Endodermal cell (in vitro differentiated cells): Measurements from ENCODE around the gene AMPD1. TPM values are rescaled to one million over a fixed set of nuclear protein-coding genes. Genes with fewer than 3 reads are reported as not detected.

Experiments used
- DNase-seq: peaks from one replicate; pipeline ENCODE4 v3.0.0-alpha.2; 2017
- H3K27ac ChIP-seq: 2 replicates; pipeline ENCODE4 v1.5.1; 2013; ENCODE audit warnings: mild to moderate bottlenecking, low read depth, low read length, moderate library complexity
- H3K27me3 ChIP-seq: 2 replicates; pipeline ENCODE4 v1.6.1; 2013; ENCODE audit warnings: mild to moderate bottlenecking, low read length, moderate library complexity; ENCODE audit not compliant: insufficient read depth, control insufficient read depth, poor library complexity, severe bottlenecking
- H3K36me3 ChIP-seq: 2 replicates; pipeline ENCODE4 v1.7.0; 2013; ENCODE audit warnings: mild to moderate bottlenecking, low read length, moderate library complexity; ENCODE audit not compliant: control insufficient read depth, insufficient read depth
- H3K4me1 ChIP-seq: one replicate; pipeline ENCODE4 v1.7.0; 2013; ENCODE audit warnings: low read length; ENCODE audit not compliant: control insufficient read depth, insufficient read depth
- H3K4me3 ChIP-seq: 2 replicates; pipeline ENCODE4 v1.5.1; 2013; ENCODE audit warnings: mild to moderate bottlenecking, low read length, moderate library complexity
- H3K9ac ChIP-seq: 2 replicates; pipeline ENCODE4 v1.6.1; 2013; ENCODE audit warnings: mild to moderate bottlenecking, low read length, moderate library complexity; ENCODE audit not compliant: poor library complexity, severe bottlenecking; ENCODE audit errors: extremely low read depth
- H3K9me3 ChIP-seq: 2 replicates; pipeline ENCODE4 v1.6.1; 2013; ENCODE audit warnings: mild to moderate bottlenecking, low read length, moderate library complexity; ENCODE audit not compliant: control insufficient read depth
- H3K27ac Mint-ChIP-seq: 2 replicates; pipeline ENCODE4 v1.8.0; 2020; ENCODE audit warnings: mixed read lengths
- H3K27me3 Mint-ChIP-seq: 2 replicates; pipeline ENCODE4 v1.8.0; 2021; ENCODE audit warnings: mild to moderate bottlenecking, mixed read lengths; ENCODE audit not compliant: insufficient read depth
- H3K36me3 Mint-ChIP-seq: 2 replicates; pipeline ENCODE4 v1.8.0; 2020; ENCODE audit warnings: low read depth, mixed read lengths
- H3K4me1 Mint-ChIP-seq: 2 replicates; pipeline ENCODE4 v1.8.0; 2020; ENCODE audit warnings: mixed read lengths
- H3K4me3 Mint-ChIP-seq: 2 replicates; pipeline ENCODE4 v1.8.0; 2020; ENCODE audit warnings: mild to moderate bottlenecking, moderate library complexity, mixed read lengths
- H3K9me3 Mint-ChIP-seq: 2 replicates; pipeline ENCODE4 v1.8.0; 2020; ENCODE audit warnings: mild to moderate bottlenecking, mixed read lengths
- CTCF ChIP-seq: fragments of 200-600 bp; sonication (generic); conservative IDR thresholded peaks from 2 replicates; pipeline ENCODE4 v1.5.0; 2021; ENCODE audit warnings: antibody characterized with exemption, mild to moderate bottlenecking
- WGBS, 2 experiments: methylation state at CpG; one replicate each; pipeline versions ENCODE4 v1.1.5 to v1.1.7; 2013; ENCODE audit warnings: missing lambda C conversion rate in 2 of 2, mixed read lengths in 1 of 2; ENCODE audit not compliant: insufficient coverage in 1 of 2, insufficient read length in 1 of 2; 5-methylcytosine and 5-hydroxymethylcytosine counted together
- total RNA-seq, 2 donors: library from RNA; stranded (reverse); fragmentation: NEBNext Ultra II Directional in 1 of 2; extraction: Animal tissue kit (Norgen Biotek cat#: 25700) in 1 of 2; gene quantifications; 2 replicates in 1 of 2; 3 replicates in 1 of 2; pipeline ENCODE4 v1.2.1, GENCODE V29; 2021

The AMPD1 gene
- total RNA-seq, 2 donors from 2014 or later: not detected

GRCh38 chr1:114623364-114623763 is 72.0 kb downstream of the AMPD1 start:
- peaks cover 17% of the 10 kb centered on the region for H3K36me3 ChIP-seq
- no peak for DNase-seq
- no peak overlapping the region for H3K27ac Mint-ChIP-seq
- no peaks in the 10 kb centered on the region for H3K9me3 ChIP-seq
- H3K4me3 ChIP-seq: no peak overlapping the region
- no peaks in the 10 kb centered on the region for H3K9me3 Mint-ChIP-seq
- no peaks in the 10 kb centered on the region for H3K27me3 ChIP-seq
- no peak overlapping the region for H3K27ac ChIP-seq
- no peak overlapping the region for H3K9ac ChIP-seq
- no peaks in the 10 kb centered on the region for H3K27me3 Mint-ChIP-seq
- 100% methylated on average over 4 of the region's 5 CpGs; no CpG with 5 or more reads in 1 of the 2 experiments for WGBS, 2 experiments
- peaks cover 2% of the 10 kb centered on the region for H3K4me1 Mint-ChIP-seq
- no peak overlapping the region for H3K4me3 Mint-ChIP-seq
- no peaks in the 10 kb centered on the region for H3K4me1 ChIP-seq
- no peak for TF ChIP-seq CTCF
- H3K36me3 Mint-ChIP-seq: peaks cover 22% of the 10 kb centered on the region

Other genes starting within 250 kb of the AMPD1 start
- 10 to 100 TPM; 47.2 to 50.6 TPM for gene TRIM33, start 184.3 kb downstream of the AMPD1 start, total RNA-seq
- gene BCAS2, start 113.9 kb downstream of the AMPD1 start, total RNA-seq: 10 to 100 TPM; 56.8 to 56.9 TPM
- 10 to 100 TPM; 25.6 to 40.3 TPM for gene DENND2C, start 25.5 kb downstream of the AMPD1 start, total RNA-seq
- 10 to 100 TPM; 75.0 to 78.0 TPM for gene NRAS, start 21.2 kb upstream of the AMPD1 start, total RNA-seq
- gene CSDE1, start 62.4 kb upstream of the AMPD1 start, total RNA-seq: 100 to 1,000 TPM; 491 to 517 TPM
- 10 to 100 TPM; 69.0 to 72.2 TPM for gene SIKE1, start 85.1 kb upstream of the AMPD1 start, total RNA-seq
- gene SYCP1, start 159.3 kb upstream of the AMPD1 start, total RNA-seq: not detected